GM18519 (cell line): Measurements from ENCODE around the gene CASQ2.

Source experiments
- ATAC-seq: cut with Tn5 transposase; IDR thresholded peaks from one replicate; pipeline ENCODE4 v1.9.1; 2021; ENCODE audit warnings: mild to moderate bottlenecking, moderate library complexity; ENCODE audit not compliant: unreplicated experiment, low FRiP score

CASQ2 gene

DNA sequence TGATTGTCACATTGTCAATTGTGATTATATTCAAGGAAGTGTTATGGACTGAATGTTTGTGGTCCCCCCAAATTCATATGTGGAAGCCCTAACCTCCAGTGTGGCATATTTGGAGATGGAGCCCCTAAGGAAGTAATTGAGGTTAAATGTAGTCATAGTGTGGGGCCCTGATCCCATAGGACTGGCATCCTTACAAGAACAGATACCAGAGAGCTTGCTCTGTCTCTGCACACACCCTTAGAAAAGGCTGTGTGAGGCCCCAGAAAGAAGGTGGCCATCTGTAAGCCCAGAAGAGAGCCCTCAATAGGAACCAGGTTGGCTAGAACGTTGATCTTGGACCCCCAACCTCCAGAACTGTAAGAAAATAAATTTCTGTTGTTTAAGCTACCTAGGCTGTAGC is 98.6 kb downstream of the CASQ2 start:
- ATAC-seq, result no peak

DNA sequence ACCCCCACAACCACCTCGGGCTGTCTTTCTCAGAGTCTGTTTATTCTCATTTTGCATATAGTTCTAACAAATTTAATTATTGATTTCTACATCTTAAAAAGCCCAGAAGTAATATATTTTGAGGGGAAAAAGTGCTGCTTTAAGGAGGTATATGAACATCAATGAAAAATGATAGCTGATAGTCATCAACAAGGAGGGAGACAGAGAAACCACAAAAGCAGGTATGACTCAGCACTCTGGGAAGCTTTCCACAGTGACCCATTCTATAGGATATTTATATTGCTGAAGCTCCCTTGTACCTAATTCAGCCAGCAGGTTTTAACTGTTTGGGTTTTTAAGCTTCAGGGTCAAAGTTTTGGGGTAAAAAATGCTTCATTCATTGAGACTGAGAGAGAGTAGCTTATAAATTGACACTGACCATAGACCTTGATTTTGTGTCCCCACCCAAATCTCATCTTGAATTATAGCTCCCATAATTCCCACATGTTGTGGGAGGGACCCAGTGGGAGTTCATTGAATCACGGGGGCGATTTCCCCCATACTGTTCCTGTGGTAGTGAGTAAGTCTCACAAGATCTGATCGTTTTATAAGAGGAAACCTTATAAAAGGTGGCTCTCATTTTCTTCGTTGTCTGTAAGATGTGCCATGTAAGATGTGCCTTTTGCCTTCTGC is 99.4 kb downstream of the CASQ2 start:
- no peak for ATAC-seq

DNA sequence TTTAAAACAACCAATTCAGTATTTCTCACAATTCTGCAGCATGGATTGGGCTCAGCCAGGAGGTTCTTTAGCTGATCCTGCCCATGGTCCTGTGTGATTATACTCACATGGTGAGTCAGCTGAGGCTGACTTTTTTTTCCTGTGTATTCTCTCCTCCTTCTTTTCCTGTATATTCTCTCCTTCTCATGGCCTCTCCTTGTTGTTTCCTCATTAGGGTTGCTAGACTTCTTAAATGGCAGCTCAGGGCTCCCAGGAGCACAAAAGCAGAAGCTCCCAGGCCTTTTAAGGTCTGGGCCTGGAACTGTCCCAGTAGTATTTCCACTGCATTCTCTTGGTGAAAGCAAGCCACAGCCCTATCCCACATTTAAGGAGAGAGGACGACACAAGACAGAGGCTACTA is 99.9 kb downstream of the CASQ2 start:
- ATAC-seq, result no peak

DNA sequence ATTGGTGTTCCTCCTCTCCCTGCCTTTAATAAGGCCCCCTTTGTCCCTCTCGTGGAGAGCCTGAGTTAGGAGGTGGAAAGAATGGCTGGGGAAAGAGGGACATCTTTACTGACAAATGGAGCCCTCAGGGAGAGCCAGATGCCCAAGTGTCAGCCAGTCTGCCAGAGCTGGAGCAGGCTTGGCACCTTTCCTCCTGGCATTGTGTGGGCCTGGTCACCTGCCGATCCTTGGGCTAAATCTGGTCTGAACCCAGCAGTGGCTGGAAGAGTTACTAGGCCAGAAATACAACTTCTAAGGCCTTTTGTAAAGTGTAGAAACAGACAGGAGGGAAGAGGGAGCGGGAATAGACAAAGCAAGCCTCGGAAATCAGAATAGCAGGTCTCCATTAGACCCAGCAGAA is 101.8 kb downstream of the CASQ2 start:
- ATAC-seq, result no peak

DNA sequence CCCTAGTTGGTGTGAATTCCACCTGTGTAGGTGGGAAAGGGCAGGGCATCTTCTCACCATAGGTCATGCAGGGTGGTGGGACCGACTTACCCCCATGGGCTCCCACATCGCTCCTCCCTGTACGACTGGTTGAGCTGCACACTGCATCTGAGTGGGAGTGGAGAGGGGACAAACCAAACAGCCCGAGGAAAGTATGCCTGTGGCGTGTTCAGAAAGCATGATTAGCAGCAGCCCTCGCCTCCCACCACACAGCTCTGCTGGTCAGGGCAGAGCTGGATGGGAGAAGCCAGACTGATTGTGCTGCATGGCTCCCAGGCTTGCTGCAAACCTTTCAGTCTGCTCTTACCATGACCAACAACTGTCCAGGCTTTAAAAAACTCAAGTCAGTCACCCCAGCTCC is 102.3 kb downstream of the CASQ2 start:
- no peak for ATAC-seq

DNA sequence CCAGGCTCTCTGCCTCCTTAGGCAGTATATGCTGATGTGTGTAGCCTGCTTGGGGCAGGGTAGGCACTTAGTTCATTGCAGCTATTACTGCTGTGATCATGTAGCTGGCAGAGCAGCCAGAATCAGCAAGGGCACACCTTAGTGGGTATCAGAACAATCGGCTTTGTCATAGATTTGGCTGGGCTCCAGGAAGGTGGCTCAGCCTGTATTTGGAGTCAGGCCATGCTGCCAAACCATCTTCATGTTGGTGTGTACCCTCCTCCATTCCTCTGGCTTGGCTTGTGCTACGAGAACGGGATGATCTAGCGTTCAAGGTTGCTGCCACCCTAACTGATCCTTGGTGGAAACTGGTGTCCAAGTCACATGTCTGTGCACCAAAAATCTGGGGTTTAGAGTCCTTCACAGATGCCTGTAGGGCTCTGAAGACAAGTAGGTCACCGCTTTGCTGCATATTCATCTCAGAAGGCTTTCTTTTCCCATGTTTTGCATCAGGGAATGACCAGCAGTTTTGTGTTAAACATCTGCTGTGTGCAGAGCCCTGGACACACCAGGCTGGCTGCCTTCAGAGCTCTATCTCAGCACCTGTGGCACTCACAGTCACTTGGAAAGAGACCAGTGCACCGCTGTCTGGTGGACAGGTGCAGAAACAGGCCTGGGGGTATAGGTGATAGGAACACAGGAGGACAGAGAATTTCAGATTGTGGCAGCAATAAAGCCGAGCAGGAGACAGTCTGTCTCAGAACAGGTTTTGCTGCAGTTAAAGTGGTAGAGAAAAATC is 103.0 kb downstream of the CASQ2 start:
- no peak for ATAC-seq

DNA sequence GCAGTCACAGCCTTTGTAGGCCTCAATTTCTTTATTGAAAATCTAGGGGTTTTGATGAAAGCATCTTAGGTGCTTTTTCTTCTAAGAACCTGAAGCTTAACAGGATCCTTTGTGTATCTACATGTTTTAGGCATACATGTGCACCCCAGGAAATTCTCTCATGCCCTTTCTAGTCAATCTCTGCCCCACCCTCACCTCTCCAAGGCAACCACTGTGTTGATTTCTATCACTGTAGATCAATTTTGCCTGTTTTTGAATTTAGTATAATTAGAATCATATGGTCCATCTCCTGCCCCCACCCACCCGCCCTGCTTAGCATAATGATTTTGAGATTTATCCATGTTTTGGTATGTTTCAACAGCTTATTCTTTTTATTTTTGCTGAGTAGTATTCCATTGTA is 107.4 kb downstream of the CASQ2 start:
- ATAC-seq, result no peak

DNA sequence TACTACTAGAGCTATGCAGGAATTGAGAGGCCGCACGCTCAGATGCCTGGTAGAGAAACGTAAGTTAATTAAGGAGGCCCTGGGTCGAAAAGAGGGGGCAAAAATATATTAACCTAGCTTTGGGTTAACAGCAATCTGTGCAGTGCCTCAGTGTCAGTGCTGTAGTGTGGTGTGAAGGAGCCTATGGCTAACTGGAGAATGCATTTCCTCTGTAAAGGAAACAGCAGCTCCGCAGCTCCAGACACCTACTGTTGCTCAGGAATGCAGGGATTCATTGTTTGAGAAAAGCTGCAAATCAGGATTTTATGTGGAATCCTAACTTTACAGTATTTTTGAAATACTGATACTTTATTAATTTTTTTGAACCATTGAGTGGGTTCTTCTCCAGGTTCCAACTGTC is 108.4 kb downstream of the CASQ2 start:
- no peak for ATAC-seq

DNA sequence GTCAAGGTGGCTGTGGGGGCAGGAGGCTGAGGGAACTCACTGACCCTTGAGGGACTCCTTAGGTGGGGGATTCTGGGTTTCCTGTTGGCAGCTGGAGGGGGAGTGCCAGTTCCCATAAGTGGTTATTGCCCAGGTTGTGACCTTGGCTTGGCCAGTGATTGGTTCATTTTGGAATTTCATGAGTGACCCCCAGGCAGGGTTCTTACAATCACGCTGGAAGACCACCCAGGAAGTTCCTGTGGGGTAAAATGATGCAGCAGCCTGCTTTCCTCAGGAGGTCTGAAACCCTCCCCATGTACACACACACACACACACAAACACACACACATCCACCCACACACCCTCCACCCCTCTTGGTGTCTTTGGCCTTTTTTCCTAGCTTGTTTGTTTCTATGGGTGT is 109.9 kb downstream of the CASQ2 start:
- ATAC-seq, result no peak

DNA sequence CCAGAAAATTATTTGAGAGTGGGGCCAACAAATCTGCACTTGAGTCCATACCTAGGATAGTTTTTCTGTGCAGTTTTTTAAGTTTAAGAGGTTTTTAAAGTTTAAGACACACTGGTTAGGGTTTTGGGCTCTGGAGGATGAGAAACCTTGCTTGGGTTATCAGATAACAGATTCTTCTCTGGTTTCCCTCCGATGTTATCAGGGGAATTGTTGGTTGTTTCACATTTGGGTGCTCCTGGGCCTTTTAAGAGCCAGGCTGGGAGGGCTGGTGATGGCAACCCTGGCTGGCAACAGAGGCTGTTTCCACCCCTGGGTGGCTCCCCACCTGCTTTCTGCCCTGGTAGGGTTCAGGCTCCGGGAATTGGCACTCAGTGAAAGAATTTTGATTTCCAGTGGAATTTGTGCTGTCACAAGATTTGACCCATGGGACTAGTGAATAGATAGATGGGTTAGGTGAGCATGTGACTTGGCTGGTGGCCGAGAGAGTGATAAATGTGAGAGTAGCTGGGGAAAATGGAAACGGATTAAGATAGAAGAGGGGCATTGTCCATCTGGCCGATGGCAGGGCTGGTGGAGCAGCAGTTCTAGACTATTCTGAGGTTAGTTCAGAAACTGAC is 111.9 kb downstream of the CASQ2 start:
- no peak for ATAC-seq

DNA sequence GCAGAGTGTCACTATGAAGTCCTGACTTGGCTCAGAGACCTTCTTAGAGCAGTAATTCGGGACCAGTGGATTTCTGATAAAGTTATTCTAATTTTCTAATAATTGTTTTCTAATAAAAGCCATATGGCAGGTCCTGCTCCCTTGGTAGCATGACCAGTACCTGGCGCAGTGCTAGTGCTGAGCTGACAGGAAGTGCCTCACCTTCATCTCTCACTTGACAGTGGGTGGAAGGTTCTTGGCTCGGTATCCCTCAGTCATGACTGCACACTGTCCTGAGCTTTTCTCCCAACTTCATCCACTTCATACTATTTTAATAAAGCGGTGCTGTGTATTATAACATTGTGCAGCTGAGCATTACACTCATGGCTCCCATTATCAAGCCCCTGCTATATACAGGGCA is 112.6 kb downstream of the CASQ2 start:
- no peak for ATAC-seq

DNA sequence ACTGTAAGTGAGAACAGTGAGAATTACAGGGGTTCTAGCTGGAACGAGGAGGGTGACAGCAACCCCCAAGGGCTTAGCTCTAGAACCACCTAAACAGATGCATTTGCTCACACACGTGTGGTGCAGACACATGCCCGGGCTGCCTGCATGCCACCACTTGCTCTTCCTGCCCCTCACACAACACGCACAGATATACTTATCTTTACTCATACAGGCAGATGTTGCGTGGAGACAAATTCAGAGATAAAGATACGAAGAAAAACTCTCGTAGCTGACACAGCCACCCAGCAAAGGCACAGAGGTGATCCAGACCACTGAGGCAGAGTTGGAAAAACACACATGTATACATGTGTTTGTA is 113.2 kb downstream of the CASQ2 start:
- no peak for ATAC-seq

DNA sequence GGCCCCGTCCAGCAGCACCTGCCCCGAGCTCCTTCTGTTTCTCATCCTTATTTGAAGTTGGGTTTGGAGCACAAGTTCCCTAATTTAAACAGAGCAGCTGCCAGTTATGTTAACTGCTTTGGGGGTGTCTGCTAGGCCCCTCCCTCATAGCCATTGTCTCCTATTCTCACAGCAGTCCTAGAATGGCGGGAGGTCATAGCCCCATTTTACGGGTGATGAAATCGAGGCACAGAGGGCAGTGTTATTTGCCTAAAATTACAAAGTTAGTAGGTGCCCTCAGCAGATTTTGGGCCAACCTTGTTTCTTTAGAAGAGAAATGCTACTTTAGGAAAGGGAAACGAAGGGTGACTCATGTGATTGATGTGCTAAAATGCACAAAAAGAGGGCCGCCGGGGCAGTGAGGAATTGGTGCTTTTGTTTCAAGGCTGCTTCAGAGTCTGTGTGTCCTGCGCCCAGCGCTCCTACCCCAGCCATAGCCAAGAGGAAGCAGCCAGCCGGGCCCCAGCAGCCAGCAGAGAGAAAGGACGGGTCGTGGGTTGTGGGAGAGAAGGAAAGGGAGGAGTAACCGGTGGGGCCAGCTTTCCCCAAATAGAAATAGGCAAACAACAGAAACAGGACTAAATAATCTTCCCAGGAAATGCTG is 113.7 kb downstream of the CASQ2 start:
- ATAC-seq, result no peak

DNA sequence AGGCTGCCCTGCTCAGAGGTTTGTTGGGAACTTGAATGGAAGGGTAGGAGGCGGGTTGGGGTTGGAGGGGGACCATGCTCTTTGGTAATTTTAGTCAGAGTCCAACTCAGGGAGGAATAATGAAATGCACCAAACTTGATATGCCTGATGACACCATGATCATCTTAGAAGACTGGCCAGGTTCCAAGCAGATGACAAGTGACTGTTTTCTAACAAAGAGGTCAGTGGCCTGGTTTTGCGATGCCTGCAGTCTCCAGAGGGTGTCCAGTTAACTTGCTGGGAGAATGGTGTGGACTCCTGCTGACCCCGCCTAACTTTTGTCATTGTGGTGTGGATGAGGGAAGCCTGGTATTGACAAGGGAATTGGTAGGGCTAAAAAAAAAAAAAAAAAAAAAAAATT is 114.4 kb downstream of the CASQ2 start:
- no peak for ATAC-seq

DNA sequence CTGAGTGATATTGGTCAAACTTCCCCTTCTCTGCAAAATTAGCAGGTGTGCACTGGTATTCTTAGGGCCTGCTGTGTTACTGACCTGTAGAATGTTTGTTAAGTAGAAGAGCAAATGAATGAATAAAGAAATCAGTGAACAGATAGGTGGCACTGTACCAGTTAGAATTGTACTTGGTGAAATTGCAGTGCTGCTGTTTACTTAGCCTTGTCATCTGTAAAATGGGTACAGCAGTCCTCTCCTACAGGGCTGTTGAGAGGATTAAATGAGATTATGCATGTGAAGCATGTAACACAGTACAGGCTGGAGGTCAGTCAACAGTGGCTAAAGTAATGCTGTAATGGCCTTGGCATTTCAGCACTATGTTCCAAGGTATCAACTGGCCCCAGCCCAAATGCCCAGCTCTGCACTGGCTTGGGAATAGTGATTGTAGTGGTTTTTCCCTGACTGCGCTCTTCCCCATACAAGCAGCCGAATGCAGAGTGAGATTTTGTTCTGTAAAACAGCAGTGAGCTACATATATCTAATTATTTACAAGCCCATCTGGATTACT is 116.2 kb downstream of the CASQ2 start:
- no peak for ATAC-seq

DNA sequence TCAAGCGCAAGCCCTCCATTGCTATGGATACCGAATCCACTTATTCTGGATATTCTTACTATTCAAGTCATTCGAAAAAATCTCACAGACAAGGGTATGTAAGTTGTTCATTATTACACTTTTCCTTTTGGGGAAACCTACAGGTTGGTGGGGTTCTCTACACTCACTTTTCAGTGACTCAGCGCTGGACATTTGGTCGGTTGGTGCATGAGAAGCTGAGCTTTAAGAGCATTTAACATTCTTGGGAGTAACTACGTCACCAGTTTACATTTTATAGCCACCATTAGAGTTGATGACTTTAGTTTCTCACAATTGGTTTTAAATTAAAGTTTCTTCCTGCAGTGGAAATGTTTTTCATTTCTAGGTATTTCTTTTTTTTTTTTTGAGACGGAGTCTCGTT is 117.1 kb downstream of the CASQ2 start:
- ATAC-seq, result no peak

DNA sequence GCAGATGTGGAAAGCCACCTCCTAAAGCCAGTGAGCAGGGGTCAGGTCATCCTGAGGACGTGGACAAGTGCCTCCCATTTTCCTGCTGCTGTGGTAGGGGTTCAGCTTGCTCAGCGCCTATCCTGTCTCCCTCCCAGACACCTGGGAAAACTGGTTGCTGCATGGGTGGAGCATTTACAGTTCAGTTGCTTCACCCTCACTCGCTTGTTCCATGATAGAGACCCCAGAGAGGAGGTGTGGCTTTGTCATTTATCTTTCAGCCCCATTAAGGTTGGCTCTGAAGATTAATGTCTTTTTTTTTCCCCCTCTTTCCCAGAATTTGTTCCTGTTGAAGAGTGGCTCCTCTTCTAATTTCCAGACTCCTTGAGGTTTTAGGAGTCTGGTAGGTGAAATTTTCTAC is 117.6 kb downstream of the CASQ2 start:
- no peak for ATAC-seq
